GM18526 (cell line): Measurements from ENCODE around the gene MSLN.

ENCODE experiments used
- POLR2A ChIP-seq: IDR thresholded peaks from 3 replicates; pipeline ENCODE4 v1.6.1; 2011; ENCODE audit not compliant: insufficient read length; ENCODE audit errors: extremely low read depth

Gene MSLN

DNA sequence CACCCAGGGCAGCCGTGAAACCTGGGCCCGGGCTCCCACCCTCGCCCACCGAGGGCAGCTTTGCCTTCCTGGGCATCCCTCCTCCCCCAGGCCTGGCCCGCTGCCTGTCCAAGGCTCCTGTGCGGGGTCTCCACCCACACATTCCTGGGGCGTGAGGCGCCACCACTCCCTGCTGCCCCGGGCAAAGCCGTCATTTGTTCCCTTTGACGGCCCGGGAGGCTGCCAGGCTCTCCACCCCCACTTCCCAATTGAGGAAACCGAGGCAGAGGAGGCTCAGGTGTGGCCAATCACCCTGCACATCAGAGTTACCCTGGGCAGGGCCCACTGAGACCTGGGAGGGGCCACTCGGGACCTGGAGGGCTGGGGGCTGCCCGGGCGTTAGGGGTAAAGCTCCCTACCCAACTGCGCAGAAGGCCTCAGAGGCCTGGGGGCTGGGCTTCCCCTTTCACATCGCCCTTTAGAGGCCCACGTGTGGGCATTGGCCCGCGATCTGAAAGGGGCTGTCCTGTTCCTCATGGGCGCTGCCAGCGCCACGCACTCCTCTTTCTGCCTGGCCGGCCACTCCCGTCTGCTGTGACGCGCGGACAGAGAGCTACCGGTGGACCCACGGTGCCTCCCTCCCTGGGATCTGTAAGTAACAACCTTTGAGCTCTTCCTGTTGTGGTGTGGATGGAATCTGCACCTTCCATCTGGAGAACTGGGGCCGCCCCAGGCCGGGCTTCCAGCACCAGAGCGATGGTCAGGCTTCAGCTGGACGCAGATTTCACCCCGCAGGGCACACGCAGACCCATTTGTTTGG lies at the start of gene MSLN:
MSLN (plus strand) TSS at position 190 of the 799 bp plus-strand sequence. CDS start 1,947 bp downstream, outside the sequence.
- no peak for TF ChIP-seq POLR2A

DNA sequence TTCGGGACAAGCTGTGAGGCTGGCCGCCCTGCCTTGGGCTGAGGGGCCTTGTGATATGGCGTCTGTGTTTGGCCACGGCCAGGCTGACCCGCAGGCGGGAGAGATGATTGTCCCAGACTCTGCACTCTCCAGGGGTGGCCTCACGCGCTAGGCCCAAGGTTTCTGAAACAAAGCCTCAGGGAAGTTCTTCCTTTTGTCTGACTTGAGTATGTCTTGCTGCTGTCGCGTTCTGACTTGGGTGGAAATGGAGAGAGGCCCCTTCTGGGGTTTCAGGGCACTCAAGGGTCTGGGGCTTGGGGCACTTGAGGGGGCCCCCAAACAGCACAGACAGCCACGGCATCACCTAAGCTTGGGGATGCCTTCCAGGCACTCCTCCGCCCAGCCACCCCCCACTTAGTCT lies 49.5 kb upstream of the MSLN start:
- TF ChIP-seq POLR2A = no peak

DNA sequence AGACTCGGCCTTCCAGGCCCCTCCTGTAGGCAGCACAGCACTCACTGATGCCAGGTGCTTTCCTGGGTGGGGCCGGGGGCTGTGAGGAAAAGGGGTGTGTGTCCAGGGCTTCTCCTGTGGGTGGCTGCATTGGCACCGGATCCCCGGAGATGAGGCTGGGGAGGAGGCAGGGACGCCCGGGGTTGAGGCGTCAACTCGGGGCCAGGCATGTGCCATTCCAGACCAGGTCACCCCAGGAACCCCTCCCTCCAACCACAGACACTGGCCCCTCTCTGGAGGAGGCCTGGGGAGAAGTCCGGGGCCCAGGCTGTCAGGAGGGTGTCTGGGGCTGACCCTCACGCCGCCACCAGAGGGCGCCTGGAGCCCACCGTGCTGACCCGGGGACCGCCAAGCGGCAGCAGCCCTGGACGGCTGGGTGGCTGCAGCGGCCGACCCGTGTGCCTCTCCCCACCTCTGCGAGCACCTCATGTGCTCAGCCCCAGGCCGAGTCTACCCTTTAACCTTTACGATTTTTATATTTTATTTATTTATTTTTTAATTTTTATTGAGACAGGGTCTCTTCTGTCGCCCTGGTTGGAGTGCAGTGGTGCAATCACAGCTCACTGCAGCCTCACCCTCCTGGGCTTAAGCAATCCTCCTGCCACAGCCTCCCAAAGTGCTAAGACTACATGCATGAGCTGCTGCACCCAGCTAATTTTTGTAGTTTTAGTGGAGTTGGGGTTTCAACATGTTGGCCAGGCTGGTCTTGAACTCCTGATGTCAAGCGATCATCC lies 48.8 kb upstream of the MSLN start:
- TF ChIP-seq POLR2A = no peak

DNA sequence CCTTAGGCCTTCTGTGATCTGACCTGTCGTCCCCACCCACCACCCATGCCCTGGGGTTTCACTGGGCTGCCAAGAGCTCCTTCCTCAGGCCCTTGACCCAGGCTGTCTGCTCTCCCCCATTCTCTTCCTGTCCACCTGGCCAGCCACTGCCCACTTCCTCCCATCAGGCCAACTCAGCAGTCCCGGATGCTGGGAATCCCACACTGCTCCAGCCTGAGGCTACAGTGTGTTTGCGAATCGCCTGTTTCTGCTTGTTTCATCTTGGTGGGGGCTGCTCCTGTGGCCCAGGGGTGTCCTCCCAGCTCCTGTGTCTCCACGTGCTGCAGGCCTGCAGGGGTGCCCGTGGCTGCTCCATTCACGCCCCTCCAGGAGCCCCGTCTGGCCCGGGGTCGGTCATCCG lies 46.5 kb upstream of the MSLN start:
- no peak for TF ChIP-seq POLR2A

DNA sequence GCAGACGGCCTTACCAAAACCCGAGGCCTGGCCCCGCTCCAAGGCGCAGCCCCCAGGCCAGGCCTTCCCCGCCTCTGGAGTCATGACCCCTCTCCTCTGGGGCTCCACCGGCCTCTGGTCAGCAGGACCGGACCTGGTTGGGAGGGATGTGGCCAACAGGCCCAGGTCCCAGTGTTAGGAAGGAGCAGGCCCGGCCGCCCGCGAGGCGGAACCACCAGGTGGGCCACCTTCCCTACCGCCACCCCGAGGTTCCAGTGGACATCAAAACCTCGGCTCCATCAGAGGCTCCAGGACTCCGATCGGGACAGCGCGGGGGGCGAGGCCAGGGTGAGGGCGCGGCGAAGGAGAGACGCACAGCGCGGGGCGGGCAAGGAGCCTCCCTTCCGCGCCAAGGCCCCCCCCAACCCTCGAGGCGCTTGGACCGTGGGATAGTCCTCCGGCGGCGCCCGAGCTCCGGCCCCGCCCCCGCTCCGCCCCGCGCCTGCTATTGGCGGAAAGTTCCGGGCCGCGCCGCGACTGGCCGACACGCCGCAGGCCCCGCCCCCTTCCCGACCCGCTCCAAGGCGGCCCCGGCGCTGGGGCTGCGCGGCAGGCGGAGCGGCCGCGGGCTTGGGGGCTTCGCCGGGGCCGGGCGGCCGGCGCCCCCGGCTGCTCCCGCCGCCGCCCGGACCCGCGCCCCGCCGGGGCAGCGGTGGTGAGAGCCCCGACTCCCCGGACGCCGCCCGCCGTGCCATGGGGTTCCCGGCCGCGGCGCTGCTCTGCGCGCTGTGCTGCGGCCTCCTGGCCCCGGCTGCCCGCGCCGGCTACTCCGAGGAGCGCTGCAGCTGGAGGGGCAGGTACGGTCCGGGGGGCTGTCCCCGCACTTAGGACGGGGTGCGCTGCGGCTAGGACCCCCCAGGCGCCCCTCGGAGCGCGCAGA lies 45.7 kb upstream of the MSLN start, which contains the start of gene METRN:
METRN (plus strand) TSS at position 561 of the 919 bp plus-strand sequence; CDS start at position 733, 172 bp downstream.
- TF ChIP-seq POLR2A = no peak

DNA sequence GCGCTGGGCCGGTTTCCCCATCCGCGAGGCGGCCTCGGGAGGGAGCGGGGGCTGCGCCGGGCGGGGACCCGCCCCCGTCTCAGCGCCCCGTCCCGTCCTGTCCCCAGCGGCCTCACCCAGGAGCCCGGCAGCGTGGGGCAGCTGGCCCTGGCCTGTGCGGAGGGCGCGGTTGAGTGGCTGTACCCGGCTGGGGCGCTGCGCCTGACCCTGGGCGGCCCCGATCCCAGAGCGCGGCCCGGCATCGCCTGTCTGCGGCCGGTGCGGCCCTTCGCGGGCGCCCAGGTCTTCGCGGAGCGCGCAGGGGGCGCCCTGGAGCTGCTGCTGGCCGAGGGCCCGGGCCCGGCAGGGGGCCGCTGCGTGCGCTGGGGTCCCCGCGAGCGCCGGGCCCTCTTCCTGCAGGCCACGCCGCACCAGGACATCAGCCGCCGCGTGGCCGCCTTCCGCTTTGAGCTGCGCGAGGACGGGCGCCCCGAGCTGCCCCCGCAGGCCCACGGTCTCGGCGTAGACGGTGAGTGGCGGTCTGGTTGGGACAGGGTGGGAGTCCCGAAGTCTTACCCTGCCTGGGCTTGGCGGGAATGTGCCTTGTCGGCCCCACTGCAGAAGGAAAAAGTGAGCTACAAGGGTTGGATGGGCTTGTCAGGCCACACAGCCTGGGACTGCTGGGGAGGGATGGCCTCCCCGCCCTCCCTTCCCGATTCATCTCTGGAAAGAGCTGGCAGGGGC lies 44.9 kb upstream of the MSLN start:
- TF ChIP-seq POLR2A = no peak

- no peak for TF ChIP-seq POLR2A
Measured at GRCh38 chr16:716200-716568, 44.4 kb upstream of the MSLN start.

DNA sequence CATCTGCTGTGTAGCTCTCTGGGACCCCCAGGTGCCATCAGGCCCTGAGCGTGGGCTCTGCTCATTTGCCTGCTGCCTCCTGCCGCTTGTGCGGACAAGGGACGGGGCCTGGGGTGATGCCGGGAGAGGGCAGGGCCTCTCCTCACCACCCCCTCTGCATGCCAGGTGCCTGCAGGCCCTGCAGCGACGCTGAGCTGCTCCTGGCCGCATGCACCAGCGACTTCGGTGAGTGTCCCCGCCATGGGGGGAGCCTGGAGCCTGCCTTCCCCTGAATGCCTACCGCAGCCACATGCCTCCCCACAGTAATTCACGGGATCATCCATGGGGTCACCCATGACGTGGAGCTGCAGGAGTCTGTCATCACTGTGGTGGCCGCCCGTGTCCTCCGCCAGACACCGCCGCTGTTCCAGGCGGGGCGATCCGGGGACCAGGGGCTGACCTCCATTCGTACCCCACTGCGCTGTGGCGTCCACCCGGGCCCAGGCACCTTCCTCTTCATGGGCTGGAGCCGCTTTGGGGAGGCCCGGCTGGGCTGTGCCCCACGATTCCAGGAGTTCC lies 43.7 kb upstream of the MSLN start:
- no peak for TF ChIP-seq POLR2A

- no peak for TF ChIP-seq POLR2A
Measured at GRCh38 chr16:717450-718245, 42.9 kb upstream of the MSLN start.

GRCh38 chr16:718389-718788 lies 42.1 kb upstream of the MSLN start:
- no peak for TF ChIP-seq POLR2A

DNA sequence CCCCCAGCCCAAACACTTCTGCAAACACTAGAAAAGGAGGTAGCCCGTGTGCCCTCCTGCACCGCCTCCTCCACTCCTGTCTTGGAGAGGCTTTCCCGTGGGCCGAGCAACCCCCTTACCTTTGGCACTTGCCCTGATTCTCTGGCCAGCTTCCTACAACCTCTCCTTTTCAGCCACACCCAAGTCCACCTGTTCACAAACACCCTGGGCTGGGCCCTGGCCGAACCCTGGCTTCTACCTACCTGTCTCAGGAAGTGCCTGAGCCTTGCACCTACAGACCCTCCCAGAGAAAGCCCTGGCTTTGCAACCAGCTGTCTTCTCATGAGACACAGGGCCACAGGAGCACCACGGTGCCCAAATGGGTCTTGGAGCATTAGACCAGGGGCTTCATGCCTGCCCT lies 41.6 kb upstream of the MSLN start:
- no peak for TF ChIP-seq POLR2A

- no peak for TF ChIP-seq POLR2A
Measured at GRCh38 chr16:719815-720446, 40.6 kb upstream of the MSLN start.

DNA sequence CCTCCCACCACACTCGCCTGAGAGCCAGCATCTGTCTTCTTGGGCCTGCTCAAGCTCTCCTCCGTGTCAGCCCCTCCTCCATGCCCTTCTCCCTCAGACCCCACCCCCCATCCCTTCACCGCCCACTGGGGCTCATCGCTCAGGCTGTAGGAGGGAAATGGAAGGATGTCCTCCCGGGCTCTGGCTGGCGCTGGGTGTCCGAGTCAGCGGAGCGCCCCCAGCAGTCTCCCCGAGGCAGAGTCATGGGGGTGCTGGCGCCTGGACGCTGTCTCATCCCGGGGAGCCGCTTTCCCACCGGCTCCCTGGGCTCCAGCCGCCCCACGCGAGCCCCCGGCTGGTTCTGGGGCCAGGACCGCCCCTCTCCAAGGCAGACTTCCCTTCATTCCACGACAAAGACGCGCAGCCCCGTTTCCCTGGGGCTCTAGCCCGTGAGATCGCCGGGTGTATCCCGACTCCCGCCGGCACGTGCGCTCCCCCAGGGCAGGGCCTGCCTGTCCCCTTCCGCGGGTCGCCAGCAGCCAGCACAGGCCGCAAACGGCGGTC lies 40.0 kb upstream of the MSLN start:
- TF ChIP-seq POLR2A = no peak
